Measurements from ENCODE around the gene ZBTB34. TPM values are rescaled to one million over a fixed set of nuclear protein-coding genes. Genes with fewer than 3 reads are reported as not detected.

Gene ZBTB34
- total RNA-seq, 2 experiments from 2014 or later: 2.5 to 2.9 TPM

- no peak overlapping the region for H3K27ac Mint-ChIP-seq
- Histone ChIP-seq H3K27me3 (ENCODE audit: control insufficient read depth in 1 of 2, insufficient read depth in 2 of 2, low read length in 2 of 2) (no peaks in the 10 kb centered on the region), H3K36me3 (ENCODE audit: insufficient read depth, low read length) (peaks cover 50% of the 10 kb centered on the region), H3K4me1 (ENCODE audit: insufficient read depth, low read length) (no peaks in the 10 kb centered on the region), H3K9me3 (ENCODE audit: control insufficient read depth in 1 of 2, insufficient read depth in 1 of 2, low read length in 2 of 2) (peaks cover 20 to 29% of the 10 kb centered on the region in 2 experiments), H3K4me3 (ENCODE audit: low read length) (no peak overlapping the region), H3K27ac (ENCODE audit: low read depth in 1 of 2, low read length in 2 of 2) (no peak overlapping the region)
- ATAC-seq (ENCODE audit: poor library complexity) (no peak), DNase-seq (no peak)
- ChIA-PET POLR2A (no interaction called here), CTCF (interaction anchor here (0.7 kb wide), 1 partner anchor 8 kb away, joined by 3 read pairs; no protein-coding TSS in a partner anchor)
- peaks cover 19% of the 10 kb centered on the region for H3K9me3 Mint-ChIP-seq
- intact Hi-C loops (cut with DNase I, micrococcal nuclease): no loop called here
- H3K4me3 Mint-ChIP-seq: no peak overlapping the region
- peaks cover 100% of the 10 kb centered on the region for H3K36me3 Mint-ChIP-seq (ENCODE audit: low read depth)
- TF ChIP-seq CTCF (IDR thresholded peaks at IDR 0.05): no peak
- H3K27me3 Mint-ChIP-seq: no peaks in the 10 kb centered on the region
- H3K4me1 Mint-ChIP-seq (ENCODE audit: low read depth): peaks cover 37% of the 10 kb centered on the region
Observed at GRCh38 chr9:126818482-126818881, 42.0 kb upstream of the ZBTB34 start.

GRCh38 chr9:126819482-126819881 is 41.0 kb upstream of the ZBTB34 start:
- H3K27ac ChIP-seq (ENCODE audit: low read depth in 1 of 2, low read length in 2 of 2): no peak overlapping the region
- no peaks in the 10 kb centered on the region for H3K4me1 ChIP-seq (ENCODE audit: insufficient read depth, low read length)
- H3K27me3 ChIP-seq (ENCODE audit: control insufficient read depth in 1 of 2, insufficient read depth in 2 of 2, low read length in 2 of 2): no peaks in the 10 kb centered on the region
- H3K36me3 ChIP-seq (ENCODE audit: insufficient read depth, low read length): peaks cover 49% of the 10 kb centered on the region
- POLR2A ChIA-PET: no interaction called here
- H3K9me3 Mint-ChIP-seq: peaks cover 19% of the 10 kb centered on the region
- peaks cover 17 to 26% of the 10 kb centered on the region in 2 experiments for H3K9me3 ChIP-seq (ENCODE audit: control insufficient read depth in 1 of 2, insufficient read depth in 1 of 2, low read length in 2 of 2)
- no peak overlapping the region for H3K27ac Mint-ChIP-seq
- H3K27me3 Mint-ChIP-seq: no peaks in the 10 kb centered on the region
- H3K4me3 ChIP-seq (ENCODE audit: low read length): no peak overlapping the region
- no peak for ATAC-seq (ENCODE audit: poor library complexity)
- TF ChIP-seq CTCF (IDR thresholded peaks at IDR 0.05): no peak
- no peak overlapping the region for H3K4me3 Mint-ChIP-seq
- CTCF ChIA-PET: interaction anchor here (2.2 kb wide), 1 partner anchor 12 kb away, joined by 6 read pairs; no protein-coding TSS in a partner anchor
- H3K36me3 Mint-ChIP-seq (ENCODE audit: low read depth): peaks cover 97% of the 10 kb centered on the region
- H3K4me1 Mint-ChIP-seq (ENCODE audit: low read depth): peaks cover 40% of the 10 kb centered on the region
- no peak for DNase-seq
- intact Hi-C loops (cut with DNase I, micrococcal nuclease): no loop called here

- Mint-ChIP-seq H3K27me3 (no peaks in the 10 kb centered on the region), H3K27ac (no peak overlapping the region), H3K4me1 (ENCODE audit: low read depth) (peaks cover 36% of the 10 kb centered on the region), H3K9me3 (peaks cover 5% of the 10 kb centered on the region), H3K4me3 (no peak overlapping the region), H3K36me3 (ENCODE audit: low read depth) (peaks cover 89% of the 10 kb centered on the region)
- ChIA-PET POLR2A (no interaction called here), CTCF (no interaction called here)
- ATAC-seq (ENCODE audit: poor library complexity) (no peak), DNase-seq (no peak)
- Histone ChIP-seq H3K36me3 (ENCODE audit: insufficient read depth, low read length) (peaks cover 42% of the 10 kb centered on the region), H3K4me1 (ENCODE audit: insufficient read depth, low read length) (no peaks in the 10 kb centered on the region), H3K4me3 (ENCODE audit: low read length) (no peak overlapping the region), H3K27ac (ENCODE audit: low read depth in 1 of 2, low read length in 2 of 2) (no peak overlapping the region), H3K27me3 (ENCODE audit: control insufficient read depth in 1 of 2, insufficient read depth in 2 of 2, low read length in 2 of 2) (no peaks in the 10 kb centered on the region), H3K9me3 (ENCODE audit: control insufficient read depth in 1 of 2, insufficient read depth in 1 of 2, low read length in 2 of 2) (peaks cover 15 to 22% of the 10 kb centered on the region in 2 experiments)
- intact Hi-C loops (cut with DNase I, micrococcal nuclease): no loop called here
- TF ChIP-seq CTCF (IDR thresholded peaks at IDR 0.05): no peak
Observed at GRCh38 chr9:126822278-126822677, 38.2 kb upstream of the ZBTB34 start.

Data from CD4-positive, alpha-beta T cell (primary cell).